AG04449 (cell line): ENCODE measurements around the gene ARHGEF12.

ENCODE experiments used
- CTCF ChIA-PET: fragments of 350-600 bp; formaldehyde crosslinking; extraction: SDS; loops from one replicate; lab custom pipeline; 2021; ENCODE audit warnings: antibody characterized with exemption; lab: Yijun Ruan, JAX
- POLR2A ChIA-PET: fragments of 400-600, 350-600 bp; formaldehyde crosslinking; extraction: SDS; loops from one replicate; lab custom pipeline; 2020; ENCODE audit warnings: antibody characterized with exemption, inconsistent platforms; lab: Yijun Ruan, JAX
- DNase-seq: peaks from one replicate; pipeline ENCODE4 v3.0.0-alpha.2; 2010; ENCODE audit warnings: low read depth, low spot score
- H3K4me3 ChIP-seq: 2 replicates; pipeline ENCODE4 v1.5.1; 2011; ENCODE audit warnings: low read depth, mild to moderate bottlenecking, control low read depth, low read length
- CTCF ChIP-seq: IDR thresholded peaks from one replicate; pipeline ENCODE4 v1.5.1; 2011; ENCODE audit warnings: mild to moderate bottlenecking, moderate library complexity, low read length, control low read depth, inconsistent platforms; ENCODE audit not compliant: insufficient read depth; ENCODE audit errors: missing control alignments

Gene ARHGEF12

GRCh38 chr11:120517801-120518291 lies 181.6 kb downstream of the ARHGEF12 start:
- no peak overlapping the region for H3K4me3 ChIP-seq
- ChIA-PET POLR2A (no interaction called here), CTCF (interaction anchor here (1.5 to 5.1 kb wide), 2 partner anchors 9 to 168 kb away, joined by 6 to 23 read pairs; no protein-coding TSS in a partner anchor)
- TF ChIP-seq CTCF = no peak
- no peak for DNase-seq

DNA sequence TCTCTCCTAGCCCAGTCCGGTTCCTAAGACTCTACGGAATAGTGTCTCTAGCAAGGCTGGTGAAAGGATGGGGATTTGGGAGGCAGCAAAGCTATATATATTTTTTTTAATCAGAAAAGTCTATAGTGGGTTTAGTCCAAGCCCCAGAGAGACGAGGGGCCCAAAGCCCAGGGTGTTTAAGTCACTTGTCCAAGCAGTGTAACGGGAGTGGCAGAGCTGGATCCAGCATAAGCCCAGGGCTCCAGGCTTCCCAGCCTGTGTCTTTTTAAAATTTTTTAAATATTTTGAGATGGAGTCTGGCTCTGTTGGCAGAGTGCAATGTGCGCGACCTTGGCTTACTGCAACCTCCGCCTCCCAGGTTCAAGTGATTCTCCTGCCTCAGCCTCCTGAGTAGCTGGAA lies 182.1 kb downstream of the ARHGEF12 start:
- POLR2A ChIA-PET = no interaction called here
- CTCF ChIA-PET = interaction anchor here (1.5 to 5.1 kb wide), 2 partner anchors 9 to 167 kb away, joined by 6 to 23 read pairs; no protein-coding TSS in a partner anchor
- DNase-seq = no peak
- no peak for TF ChIP-seq CTCF
- no peak overlapping the region for H3K4me3 ChIP-seq

DNA sequence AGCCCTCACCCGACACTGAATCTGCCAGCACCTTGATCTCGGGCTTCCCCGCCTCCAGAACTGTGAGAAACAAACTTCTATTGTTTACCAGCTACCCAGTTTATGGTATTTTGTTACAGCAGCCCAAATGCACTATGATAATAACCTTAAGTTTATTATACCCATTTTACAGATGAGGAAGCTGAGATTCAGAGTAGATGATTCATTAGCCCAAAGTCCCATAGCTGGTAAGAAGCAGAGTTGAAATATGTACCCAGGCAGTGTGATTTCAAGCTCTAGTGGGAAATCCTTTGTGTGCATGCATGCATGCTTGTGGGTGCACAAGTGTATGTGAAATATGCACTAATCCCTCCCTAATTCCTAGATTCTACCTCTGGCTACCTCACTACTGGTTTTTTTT lies 183.3 kb downstream of the ARHGEF12 start:
- no peak for DNase-seq
- POLR2A ChIA-PET = no interaction called here
- H3K4me3 ChIP-seq = no peak overlapping the region
- CTCF ChIA-PET = interaction anchor here (1.4 to 5.1 kb wide), 2 partner anchors 9 to 166 kb away, joined by 3 to 23 read pairs; no protein-coding TSS in a partner anchor
- no peak for TF ChIP-seq CTCF

DNA sequence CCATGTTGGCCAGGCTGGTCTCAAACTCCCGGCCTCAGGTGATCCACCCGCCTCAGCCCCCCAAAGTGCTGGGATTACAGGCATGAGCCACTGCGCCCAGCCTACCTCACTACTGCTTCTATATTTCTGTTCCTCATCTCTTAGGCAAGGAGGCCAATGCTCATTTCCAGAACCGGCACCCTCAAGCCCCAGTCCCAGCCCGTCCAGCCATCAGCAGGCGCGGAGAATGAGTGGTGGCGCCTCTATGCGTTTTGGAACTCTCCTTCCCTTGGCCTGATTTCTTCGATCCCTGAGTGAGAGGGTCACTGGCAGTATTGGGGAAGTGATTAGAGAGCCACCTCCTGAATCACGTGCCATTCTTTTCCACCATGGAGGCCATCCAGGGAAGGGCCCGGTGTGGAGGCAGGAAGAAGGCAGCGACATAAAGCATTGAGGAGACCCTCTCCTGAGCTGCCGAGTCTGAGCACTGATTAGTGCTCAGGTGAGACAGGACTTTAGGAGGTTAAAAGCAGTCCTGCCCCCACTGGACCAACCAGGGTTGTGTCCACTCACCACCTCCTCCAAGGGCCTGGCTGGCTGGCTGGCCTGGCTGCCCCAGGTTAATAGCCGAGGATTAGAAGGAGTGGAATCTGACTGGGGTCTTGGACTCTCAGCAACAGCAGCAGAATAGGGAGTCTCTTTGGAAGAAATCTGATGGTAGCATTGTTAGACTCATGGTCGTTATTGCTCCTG lies 184.0 kb downstream of the ARHGEF12 start:
- no peak overlapping the region for H3K4me3 ChIP-seq
- POLR2A ChIA-PET = no interaction called here
- no peak for DNase-seq
- CTCF ChIA-PET = interaction anchor here (1.1 to 5.1 kb wide), 3 partner anchors 10 to 166 kb away, joined by 3 to 23 read pairs (median 6); no protein-coding TSS in a partner anchor
- TF ChIP-seq CTCF = no peak

GRCh38 chr11:120521176-120521575 lies 185.0 kb downstream of the ARHGEF12 start:
- DNase-seq = no peak
- ChIA-PET POLR2A (no interaction called here), CTCF (interaction anchor here (1.1 to 1.6 kb wide), 2 partner anchors 11 to 164 kb away, joined by 6 to 8 read pairs; partner anchors contain the start of gene GRIK4)
- no peak overlapping the region for H3K4me3 ChIP-seq
- TF ChIP-seq CTCF = no peak

- ChIA-PET POLR2A (interaction anchor here (0.7 kb wide), 1 partner anchor 10 kb away, joined by 3 read pairs; no protein-coding TSS in a partner anchor), CTCF (interaction anchor here (1.5 to 1.6 kb wide), 2 partner anchors 12 to 280 kb away, joined by 5 to 8 read pairs; partner anchors contain the start of gene GRIK4)
- DNase-seq = no peak
- TF ChIP-seq CTCF = no peak
- no peak overlapping the region for H3K4me3 ChIP-seq
Measured at GRCh38 chr11:120522021-120522420, 185.8 kb downstream of the ARHGEF12 start.
